HG03575 (cell line): ENCODE data around the gene BCAS3.
"Not testable (repeated sequence)": the region's sequence is repeated elsewhere in the genome, so short reads cannot be mapped to it uniquely, and the experiment has no call there.

Experiments
- ATAC-seq: cut with Tn5 transposase; IDR thresholded peaks from one replicate; pipeline ENCODE4 v1.9.1; 2021; ENCODE audit not compliant: unreplicated experiment, insufficient number of reproducible peaks, low FRiP score; ENCODE audit errors: extremely low read depth

The BCAS3 gene

DNA sequence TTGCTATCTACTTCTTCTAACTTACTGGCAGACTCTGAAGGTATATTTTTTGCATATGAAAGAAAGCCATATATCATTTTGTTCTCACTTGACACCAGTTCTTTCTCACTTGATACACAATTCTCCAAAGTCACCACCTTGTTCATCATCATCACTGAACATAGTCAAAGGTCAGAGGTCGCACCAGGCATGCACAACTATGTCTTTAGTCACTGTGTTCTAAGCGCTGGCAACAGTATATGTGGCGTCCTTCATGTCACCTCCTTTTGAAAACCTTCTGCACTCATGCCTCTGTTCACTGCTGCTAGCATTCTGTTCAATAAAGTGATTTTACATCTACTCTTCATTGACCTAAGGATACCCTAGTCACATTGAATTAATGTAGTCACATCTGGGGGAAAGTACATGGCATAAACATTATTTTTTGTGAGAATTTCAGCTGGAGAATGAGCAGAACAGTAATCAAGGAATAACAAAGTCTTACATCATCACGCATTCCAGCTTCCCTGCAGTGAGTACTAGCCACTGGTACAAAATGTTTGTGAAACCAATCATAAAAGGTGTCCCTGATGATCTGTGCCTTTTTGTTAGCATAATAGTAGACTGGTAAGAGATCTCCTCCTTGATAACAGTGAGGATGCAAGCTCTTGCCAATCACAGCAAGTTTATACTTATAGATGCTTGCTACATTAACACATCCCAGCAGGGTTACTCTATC lies 754.1 kb downstream of the BCAS3 start:
- ATAC-seq: no peak

DNA sequence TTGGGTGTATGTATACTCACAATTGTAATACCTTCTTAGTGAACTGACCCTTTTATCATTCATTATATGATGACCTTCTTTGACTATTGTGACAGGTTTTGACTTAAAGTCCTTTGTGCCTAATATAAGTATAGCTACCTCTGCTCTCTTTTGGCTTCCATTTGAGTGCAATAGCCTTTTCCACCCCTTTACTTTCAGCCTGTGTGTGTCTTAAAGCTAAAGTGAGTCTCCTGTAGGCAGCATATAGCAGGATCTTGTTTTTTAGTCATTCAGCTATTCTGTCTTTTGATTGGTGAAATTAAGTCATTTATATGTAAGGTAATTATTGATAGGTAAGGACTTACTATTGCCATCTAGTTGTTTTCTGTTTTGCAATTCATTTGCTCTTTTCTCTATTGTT lies 758.6 kb downstream of the BCAS3 start:
- no peak for ATAC-seq

DNA sequence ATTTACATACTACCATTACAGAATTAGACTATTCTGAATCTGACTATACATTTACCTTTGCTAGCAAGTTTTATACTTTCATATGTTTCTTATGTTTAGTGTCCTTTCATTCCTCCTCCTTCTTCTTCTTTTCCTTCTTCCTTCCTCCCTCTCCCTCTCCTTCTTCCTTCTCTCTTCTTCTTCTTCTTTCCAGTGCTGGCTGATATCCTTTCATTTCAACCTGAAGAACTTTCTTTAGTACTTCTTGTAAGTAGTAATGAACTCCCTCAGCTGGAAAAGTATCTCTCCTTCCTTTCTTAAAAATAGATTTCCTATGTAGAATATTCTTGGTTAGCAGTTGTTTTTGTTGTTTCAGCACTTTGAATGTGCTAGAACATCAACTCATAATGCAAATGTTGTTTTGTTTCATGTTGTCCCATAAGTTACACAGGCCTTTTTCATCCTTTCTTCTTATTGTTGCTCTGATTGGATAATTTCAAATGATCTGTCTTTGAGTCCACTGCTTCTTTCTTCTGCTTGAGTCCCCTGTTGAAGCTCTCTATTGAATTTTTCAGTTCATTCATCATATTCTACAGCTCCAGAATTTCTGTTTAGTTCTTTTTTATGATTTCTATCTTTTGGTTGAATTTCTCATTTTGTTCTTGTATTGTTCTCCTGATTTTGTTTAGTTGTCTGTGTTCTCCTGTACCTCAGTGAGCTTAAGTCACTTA lies 759.5 kb downstream of the BCAS3 start:
- ATAC-seq: no peak

DNA sequence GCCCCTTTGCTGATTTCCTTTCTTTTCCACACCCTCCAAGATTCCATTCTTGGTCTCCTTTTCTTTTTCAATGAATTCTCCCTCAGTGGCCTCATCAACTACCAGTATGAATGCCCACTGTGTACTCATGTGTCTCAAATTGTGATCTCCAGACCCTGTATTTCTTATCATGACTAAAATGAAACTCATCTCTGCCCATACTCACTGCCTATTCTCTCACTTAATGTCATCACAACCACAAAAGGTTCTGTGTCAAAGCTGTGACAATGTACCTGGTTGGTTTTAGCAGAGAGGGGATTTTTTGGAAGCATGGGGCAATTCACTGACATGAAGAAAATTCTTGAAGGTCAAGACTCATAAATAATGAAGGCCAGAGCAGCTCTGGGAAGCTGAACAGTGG lies 763.0 kb downstream of the BCAS3 start:
- no peak for ATAC-seq

DNA sequence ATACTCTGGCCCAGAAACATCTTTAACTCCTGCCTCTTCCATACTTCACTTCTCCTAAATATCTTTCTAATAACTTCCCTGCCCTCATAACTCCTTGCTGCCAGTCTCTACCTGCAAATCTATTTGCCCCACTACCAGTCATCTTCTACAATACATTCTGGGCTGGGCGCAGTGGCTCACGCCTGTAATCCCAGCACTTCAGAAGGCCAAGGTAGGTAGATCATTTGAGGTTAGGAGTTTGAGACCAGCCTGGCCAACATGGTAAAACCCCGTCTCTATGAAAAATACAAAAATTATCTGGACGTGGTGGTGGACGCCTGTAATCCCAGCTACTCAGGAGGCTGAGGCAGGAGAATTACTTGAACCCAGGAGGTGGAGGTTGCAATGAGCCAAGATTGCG lies 763.9 kb downstream of the BCAS3 start:
- ATAC-seq: not testable (repeated sequence)

DNA sequence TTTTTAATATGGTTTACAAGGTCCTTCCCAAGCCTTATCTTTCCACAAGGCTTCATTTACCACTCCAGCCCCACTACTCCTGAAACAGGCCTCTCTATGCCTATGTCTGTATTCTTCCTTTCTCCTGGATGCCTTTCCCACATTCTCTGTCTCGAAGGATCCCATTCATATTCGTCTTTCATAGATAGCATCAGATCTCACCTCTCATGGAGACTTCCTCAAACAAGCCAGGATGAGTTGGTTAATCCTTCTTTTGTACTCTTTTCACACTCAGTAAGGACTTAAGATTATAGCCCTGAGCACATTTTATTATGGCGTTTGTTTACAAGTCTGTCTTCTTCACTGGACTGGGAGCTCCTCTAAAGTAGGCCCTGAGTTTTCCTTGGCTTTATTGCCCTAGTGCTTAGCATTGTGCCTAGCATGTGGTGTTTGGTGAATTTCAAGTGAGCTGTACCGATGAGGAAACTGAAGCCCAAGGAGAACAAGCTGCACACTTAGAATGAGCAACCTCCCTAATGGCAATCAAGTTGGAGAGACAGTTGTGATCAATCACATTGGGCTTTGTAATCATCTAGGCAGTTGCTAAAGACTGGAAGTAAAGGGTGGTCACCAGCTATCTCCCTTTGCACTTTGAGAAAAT lies 764.6 kb downstream of the BCAS3 start:
- ATAC-seq: no peak
